CD8-positive, alpha-beta memory T cell (primary cell): ENCODE measurements around the gene MRPL38. TPM values are rescaled to one million over a fixed set of nuclear protein-coding genes. Genes with fewer than 3 reads are reported as not detected.

Source experiments
- CTCF ChIA-PET: fragments of 350-600 bp; sonication (Branson Sonifier 250); formaldehyde crosslinking; loops from one replicate; lab custom pipeline; 2021; ENCODE audit warnings: antibody characterized with exemption; lab: Charles Lee
- POLR2A ChIA-PET: fragments of 350-600 bp; sonication (Branson Sonifier 250); formaldehyde crosslinking; loops from one replicate; lab custom pipeline; 2021; ENCODE audit warnings: antibody characterized with exemption; lab: Charles Lee
- DNase-seq, 5 donors: peaks; one replicate each; pipeline versions ENCODE4 v3.0.0 to v3.0.0-alpha.2; 2020 to 2022; ENCODE audit warnings: mixed read lengths in 1 of 5
- H3K27ac ChIP-seq: one replicate; pipeline ENCODE4 v1.7.0; 2013; ENCODE audit warnings: low read depth, mild to moderate bottlenecking, low read length, moderate library complexity
- H3K27me3 ChIP-seq: 2 replicates; pipeline ENCODE4 v1.7.0; 2013; ENCODE audit warnings: low read length, mild to moderate bottlenecking; ENCODE audit not compliant: insufficient read depth, poor library complexity, severe bottlenecking
- H3K36me3 ChIP-seq: 2 replicates; pipeline ENCODE4 v1.7.0; 2013; ENCODE audit warnings: mild to moderate bottlenecking, low read length, moderate library complexity; ENCODE audit not compliant: insufficient read depth
- H3K4me1 ChIP-seq: 2 replicates; pipeline ENCODE4 v1.7.0; 2013; ENCODE audit warnings: mild to moderate bottlenecking, low read length, moderate library complexity; ENCODE audit not compliant: insufficient read depth
- H3K4me3 ChIP-seq: 2 replicates; pipeline ENCODE4 v1.7.0; 2013; ENCODE audit warnings: mild to moderate bottlenecking, low read length
- H3K9me3 ChIP-seq: 2 replicates; pipeline ENCODE4 v1.7.0; 2013; ENCODE audit warnings: mild to moderate bottlenecking, low read length
- H3K27ac Mint-ChIP-seq, 8 donors: one replicate each; pipeline ENCODE4 v1.8.0; 2020 to 2021; ENCODE audit warnings: mixed read lengths in 8 of 8, mild to moderate bottlenecking in 6 of 8, inconsistent platforms in 3 of 8, moderate library complexity in 3 of 8
- H3K27me3 Mint-ChIP-seq, 2 donors: one replicate each; pipeline ENCODE4 v1.8.0; 2020 to 2021; ENCODE audit warnings: mixed read lengths in 2 of 2, mild to moderate bottlenecking in 1 of 2, moderate library complexity in 1 of 2
- H3K36me3 Mint-ChIP-seq, 3 donors: one replicate each; pipeline ENCODE4 v1.8.0; 2020 to 2021; ENCODE audit warnings: mixed read lengths in 3 of 3, inconsistent platforms in 1 of 3, mild to moderate bottlenecking in 1 of 3
- H3K4me1 Mint-ChIP-seq, 3 donors: one replicate each; pipeline ENCODE4 v1.8.0; 2020 to 2021; ENCODE audit warnings: mixed read lengths in 3 of 3, inconsistent platforms in 1 of 3, mild to moderate bottlenecking in 1 of 3
- H3K4me3 Mint-ChIP-seq, 7 donors: one replicate each; pipeline ENCODE4 v1.8.0; 2020 to 2021; ENCODE audit warnings: mixed read lengths in 7 of 7, mild to moderate bottlenecking in 6 of 7, moderate library complexity in 4 of 7, inconsistent platforms in 2 of 7
- H3K9me3 Mint-ChIP-seq, 5 donors: one replicate each; pipeline ENCODE4 v1.8.0; 2020 to 2022; ENCODE audit warnings: mixed read lengths in 5 of 5, mild to moderate bottlenecking in 3 of 5, moderate library complexity in 2 of 5, inconsistent platforms in 1 of 5
- polyA plus RNA-seq: library from polyadenylated mRNA; unstranded; fragments of 300-500 nt; fragmentation: Illumina TruSeq; gene quantifications from one replicate; pipeline ENCODE4 v1.2.3, GENCODE V29; 2021
- total RNA-seq, 2 experiments: library from RNA; stranded (reverse); gene quantifications; one replicate each; pipeline ENCODE4 v1.2.3, GENCODE V29; 2021

MRPL38 gene
- total and polyA plus RNA-seq, 3 experiments from 2014 or later, result 73.1 to 180 (median 171) TPM

GRCh38 chr17:75895370-75896155, 9.1 kb downstream of the MRPL38 start:
- ChIA-PET CTCF (interaction anchor here (0.7 to 6.2 kb wide), 19 partner anchors 8 to 131 kb away, joined by 3 to 51 read pairs (median 4); partner anchors contain the start of genes GALK1, TRIM47 and WBP2), POLR2A (interaction anchor here (0.6 to 4.0 kb wide), 19 partner anchors 9 to 142 kb away, joined by 3 to 42 read pairs (median 5); partner anchors contain the start of genes GALK1, MRPL38, TRIM47 and UNC13D)
- Mint-ChIP-seq H3K4me3 (peak overlapping the region; percentile 82 to 92 (median 85)), H3K4me1 (peaks cover 25 to 31% (median 26%) of the 10 kb centered on the region in 3 donors), H3K36me3 (peaks cover 0 to 48% (median 2%) of the 10 kb centered on the region in 3 donors), H3K9me3 (no peaks in the 10 kb centered on the region), H3K27me3 (no peaks in the 10 kb centered on the region), H3K27ac (peak overlapping the region; percentile 67 to 97 (median 86))
- peak overlapping the region; percentile 66 for H3K4me3 ChIP-seq
- no peaks in the 10 kb centered on the region for H3K36me3 ChIP-seq
- no peaks in the 10 kb centered on the region for H3K9me3 ChIP-seq
- no peaks in the 10 kb centered on the region for H3K27me3 ChIP-seq
- peak overlapping the region; percentile 61 for H3K27ac ChIP-seq
- DNase-seq, result no peak
- H3K4me1 ChIP-seq, result peaks cover 18% of the 10 kb centered on the region

- Histone ChIP-seq H3K27me3 (no peaks in the 10 kb centered on the region), H3K4me3 (no peak overlapping the region), H3K27ac (no peak overlapping the region), H3K36me3 (no peaks in the 10 kb centered on the region), H3K9me3 (no peaks in the 10 kb centered on the region), H3K4me1 (peaks cover 18% of the 10 kb centered on the region)
- POLR2A ChIA-PET, result interaction anchor here (1.0 to 4.0 kb wide), 3 partner anchors 10 to 38 kb away, joined by 3 to 42 read pairs (median 28); partner anchors contain the start of genes MRPL38, TRIM47 and WBP2
- H3K4me3 Mint-ChIP-seq, result peak overlapping the region in 6 of 7 donors; percentile 29 to 66 (median 59)
- CTCF ChIA-PET, result interaction anchor here (1.0 to 5.3 kb wide), 4 partner anchors 16 to 120 kb away, joined by 3 to 42 read pairs (median 19); partner anchors contain the start of gene TRIM47
- no peaks in the 10 kb centered on the region for H3K27me3 Mint-ChIP-seq
- peaks cover 0 to 48% (median 2%) of the 10 kb centered on the region in 3 donors for H3K36me3 Mint-ChIP-seq
- peak overlapping the region in 7 of 8 donors; percentile 18 to 84 (median 72) for H3K27ac Mint-ChIP-seq
- no peaks in the 10 kb centered on the region for H3K9me3 Mint-ChIP-seq
- H3K4me1 Mint-ChIP-seq, result peaks cover 25 to 31% (median 26%) of the 10 kb centered on the region in 3 donors
- no peak for DNase-seq
Observed at GRCh38 chr17:75894049-75894733, 10.5 kb downstream of the MRPL38 start.

- no peaks in the 10 kb centered on the region for H3K27me3 Mint-ChIP-seq
- POLR2A ChIA-PET, result interaction anchor here (1.0 kb wide), 1 partner anchor 11 kb away, joined by 3 read pairs; the partner anchor contains the start of gene MRPL38
Observed at GRCh38 chr17:75893305-75894048, 11.2 kb downstream of the MRPL38 start.

GRCh38 chr17:75892556-75893224, 12.0 kb downstream of the MRPL38 start:
- no peak for DNase-seq
- Mint-ChIP-seq H3K27ac (peak overlapping the region in 1 of 8 donors; percentile 36), H3K9me3 (no peaks in the 10 kb centered on the region), H3K4me3 (peak overlapping the region in 1 of 7 donors; percentile 36), H3K4me1 (peaks cover 23 to 30% (median 24%) of the 10 kb centered on the region in 3 donors), H3K27me3 (no peaks in the 10 kb centered on the region), H3K36me3 (peaks cover 0 to 34% (median 0%) of the 10 kb centered on the region in 3 donors)
- Histone ChIP-seq H3K9me3 (no peaks in the 10 kb centered on the region), H3K4me1 (peaks cover 18% of the 10 kb centered on the region), H3K27ac (no peak overlapping the region), H3K4me3 (no peak overlapping the region), H3K36me3 (no peaks in the 10 kb centered on the region), H3K27me3 (no peaks in the 10 kb centered on the region)
- CTCF ChIA-PET, result interaction anchor here (1.0 kb wide), 2 partner anchors 17 to 139 kb away, joined by 3 read pairs; no protein-coding TSS in a partner anchor
- POLR2A ChIA-PET, result no interaction called here

More at GRCh38 chr17:75893305-75894048, 11.2 kb downstream of the MRPL38 start:
- H3K4me3 ChIP-seq, result no peak overlapping the region
- no peak for DNase-seq
- no peaks in the 10 kb centered on the region for H3K36me3 ChIP-seq
- H3K27me3 ChIP-seq, result no peaks in the 10 kb centered on the region
- peaks cover 25 to 31% (median 26%) of the 10 kb centered on the region in 3 donors for H3K4me1 Mint-ChIP-seq
- H3K9me3 ChIP-seq, result no peaks in the 10 kb centered on the region
- CTCF ChIA-PET, result interaction anchor here (1.0 kb wide), 3 partner anchors 15 to 140 kb away, joined by 3 read pairs; partner anchors contain the start of gene TRIM47
- peaks cover 0 to 40% (median 0%) of the 10 kb centered on the region in 3 donors for H3K36me3 Mint-ChIP-seq
- H3K4me3 Mint-ChIP-seq, result peak overlapping the region in 4 of 7 donors; percentile 30 to 66 (median 64)
- H3K27ac ChIP-seq, result no peak overlapping the region
- H3K9me3 Mint-ChIP-seq, result no peaks in the 10 kb centered on the region
- peaks cover 18% of the 10 kb centered on the region for H3K4me1 ChIP-seq
- peak overlapping the region in 6 of 8 donors; percentile 30 to 82 (median 58) for H3K27ac Mint-ChIP-seq

GRCh38 chr17:75891605-75892555, 12.8 kb downstream of the MRPL38 start:
- H3K27me3 Mint-ChIP-seq, result no peaks in the 10 kb centered on the region
- ChIA-PET POLR2A (interaction anchor here (0.5 kb wide), 1 partner anchor 12 kb away, joined by 3 read pairs; no protein-coding TSS in a partner anchor), CTCF (interaction anchor here (0.7 kb wide), 1 partner anchor 144 kb away, joined by 3 read pairs; no protein-coding TSS in a partner anchor)
- Histone ChIP-seq H3K27me3 (no peaks in the 10 kb centered on the region), H3K36me3 (no peaks in the 10 kb centered on the region), H3K27ac (no peak overlapping the region), H3K9me3 (no peaks in the 10 kb centered on the region), H3K4me1 (peaks cover 18% of the 10 kb centered on the region), H3K4me3 (no peak overlapping the region)
- H3K27ac Mint-ChIP-seq, result no peak overlapping the region
- DNase-seq, result no peak
- peaks cover 0 to 29% (median 0%) of the 10 kb centered on the region in 3 donors for H3K36me3 Mint-ChIP-seq
- no peaks in the 10 kb centered on the region for H3K9me3 Mint-ChIP-seq
- peak overlapping the region in 1 of 7 donors; percentile 13 for H3K4me3 Mint-ChIP-seq
- peaks cover 19 to 23% (median 19%) of the 10 kb centered on the region in 3 donors for H3K4me1 Mint-ChIP-seq

GRCh38 chr17:75891022-75891604, 13.6 kb downstream of the MRPL38 start:
- H3K9me3 Mint-ChIP-seq, result no peaks in the 10 kb centered on the region
- peaks cover 19 to 23% (median 19%) of the 10 kb centered on the region in 3 donors for H3K4me1 Mint-ChIP-seq
- H3K36me3 ChIP-seq, result no peaks in the 10 kb centered on the region
- H3K27me3 ChIP-seq, result no peaks in the 10 kb centered on the region
- no peaks in the 10 kb centered on the region for H3K27me3 Mint-ChIP-seq
- no peak overlapping the region for H3K27ac Mint-ChIP-seq
- no peak overlapping the region for H3K4me3 ChIP-seq
- peaks cover 18% of the 10 kb centered on the region for H3K4me1 ChIP-seq
- ChIA-PET POLR2A (interaction anchor here (0.5 kb wide), 1 partner anchor 11 kb away, joined by 3 read pairs; no protein-coding TSS in a partner anchor), CTCF (interaction anchor here (0.7 to 1.3 kb wide), 2 partner anchors 19 to 143 kb away, joined by 3 read pairs; no protein-coding TSS in a partner anchor)
- no peak overlapping the region for H3K4me3 Mint-ChIP-seq
- peaks cover 0 to 29% (median 0%) of the 10 kb centered on the region in 3 donors for H3K36me3 Mint-ChIP-seq
- H3K9me3 ChIP-seq, result no peaks in the 10 kb centered on the region
- no peak for DNase-seq
- H3K27ac ChIP-seq, result no peak overlapping the region
